K562 (cell line): Measurements from ENCODE around the gene SLC2A4. TPM values are rescaled to one million over a fixed set of nuclear protein-coding genes. Genes with fewer than 3 reads are reported as not detected.
A peak's percentile ranks its signal among the peaks of the same experiment; 100 is the strongest.

Experiments used
- AFF4 ChIP-seq: sonication (generic); formaldehyde crosslinking; IDR thresholded peaks from 2 replicates; pipeline ENCODE4 v1.8.0; 2023; ENCODE audit warnings: mild to moderate bottlenecking, missing genetic modification reagents
- CCNT2 ChIP-seq: IDR thresholded peaks from 2 replicates; pipeline ENCODE4 v1.6.1; 2011; ENCODE audit warnings: borderline replicate concordance, low read depth, mild to moderate bottlenecking, moderate library complexity, mixed read lengths, low read length; ENCODE audit not compliant: insufficient read length; ENCODE audit errors: extremely low read depth
- CHD2 ChIP-seq: IDR thresholded peaks from 2 replicates; pipeline ENCODE4 v1.6.1; 2011; ENCODE audit warnings: low read depth, low read length
- CREB3L1 ChIP-seq: fragments of 450-650 bp; IDR thresholded peaks from 2 replicates; pipeline ENCODE4 v1.6.1; 2014; ENCODE audit warnings: low read depth, mild to moderate bottlenecking, moderate library complexity, borderline replicate concordance
- CTBP1 ChIP-seq: fragments of 450-650 bp; IDR thresholded peaks from 2 replicates; pipeline ENCODE4 v1.6.1; 2016; ENCODE audit warnings: borderline replicate concordance
- EP400 ChIP-seq: fragments of 450-650 bp; IDR thresholded peaks from 2 replicates; pipeline ENCODE4 v1.6.1; 2017; ENCODE audit warnings: antibody characterized with exemption, mild to moderate bottlenecking, moderate library complexity
- FOXP1 ChIP-seq: sonication (generic); formaldehyde crosslinking; IDR thresholded peaks from 2 replicates; pipeline ENCODE4 v1.8.0; 2022; ENCODE audit warnings: mild to moderate bottlenecking, missing genetic modification reagents
- KLF6 ChIP-seq: fragments of 250-450 bp; sonication (Bioruptor Pico); IDR thresholded peaks from 2 replicates; pipeline ENCODE4 v1.4.0; 2020; ENCODE audit warnings: mild to moderate bottlenecking, moderate library complexity, borderline replicate concordance
- MEIS2 ChIP-seq: fragments of 450-650 bp; IDR thresholded peaks from 2 replicates; pipeline ENCODE4 v1.6.1; 2014; ENCODE audit warnings: mild to moderate bottlenecking; ENCODE audit not compliant: partially characterized antibody
- NBN ChIP-seq: fragments of 450-650 bp; IDR thresholded peaks from 2 replicates; pipeline ENCODE4 v1.6.1; 2016; ENCODE audit warnings: low read depth, mild to moderate bottlenecking
- OTX1 ChIP-seq: fragments of 450-650 bp; formaldehyde crosslinking; IDR thresholded peaks from 2 replicates; pipeline ENCODE4 v1.4.0; 2022; ENCODE audit warnings: mild to moderate bottlenecking
- POLR2AphosphoS5 ChIP-seq: IDR thresholded peaks from 2 replicates; pipeline ENCODE4 v1.6.1; 2011; ENCODE audit warnings: mild to moderate bottlenecking, low read depth, low read length, moderate library complexity; ENCODE audit not compliant: control insufficient read depth, insufficient read depth
- RBM14 ChIP-seq: fragments of 200-400 bp; formaldehyde crosslinking; IDR thresholded peaks from 2 replicates; pipeline ENCODE4 v1.6.1; 2018; ENCODE audit warnings: low read depth, mild to moderate bottlenecking, low read length, moderate library complexity, borderline replicate concordance; ENCODE audit not compliant: insufficient read depth
- SAP30 ChIP-seq: fragments of 200-600 bp; sonication (generic); IDR thresholded peaks from 2 replicates; pipeline ENCODE4 v1.6.1; 2012; ENCODE audit warnings: borderline replicate concordance, low read depth, mild to moderate bottlenecking, moderate library complexity, low read length, control low read depth, inconsistent platforms; ENCODE audit not compliant: insufficient read depth, poor library complexity, severe bottlenecking
- SIN3A ChIP-seq, 2 experiments: fragments of 150-350 bp in 1 of 2; IDR thresholded peaks; 2 replicates each; pipeline ENCODE4 v1.6.1; 2011 to 2016; ENCODE audit warnings: borderline replicate concordance in 2 of 2, low read depth in 2 of 2, low read length in 2 of 2, mild to moderate bottlenecking in 2 of 2, moderate library complexity in 2 of 2; ENCODE audit not compliant: control insufficient read depth in 1 of 2
- TAF9B ChIP-seq: fragments of 450-650 bp; IDR thresholded peaks from 2 replicates; pipeline ENCODE4 v1.6.1; 2018; ENCODE audit warnings: mild to moderate bottlenecking; ENCODE audit not compliant: partially characterized antibody
- TRIM24 ChIP-seq, 2 experiments: fragments of 450-650 bp; IDR thresholded peaks; 2 replicates each; pipeline ENCODE4 v1.6.1; 2016
- ZC3H11A ChIP-seq: IDR thresholded peaks from 2 replicates; pipeline ENCODE4 v1.6.1; 2012; ENCODE audit warnings: low read depth, low read length, improper control_type of control experiment
- ZEB2 ChIP-seq: fragments of 450-650 bp; IDR thresholded peaks from 2 replicates; pipeline ENCODE4 v1.6.1; 2016
- ZNF778 ChIP-seq: fragments of 450-650 bp; formaldehyde crosslinking; IDR thresholded peaks from 2 replicates; pipeline ENCODE4 v1.4.0; 2020; ENCODE audit warnings: mild to moderate bottlenecking, moderate library complexity
- polyA plus RNA-seq, 8 experiments: library from polyadenylated mRNA; depleted of rRNA in 4 of 8; stranded (reverse) in 5 of 8; unstranded in 3 of 8; fragments of >200 nt; fragmentation: Nextera tagmentation in 2 of 8; fragmentation: Illumina TruSeq in 1 of 8; extraction: Ambion mirVana in 2 of 8; extraction: Trizol in 1 of 8; gene quantifications; 2 replicates each; pipeline versions ENCODE4 v1.2.1 to v1.2.3, GENCODE V29; 2011 to 2014; ENCODE audit warnings: inconsistent platforms in 1 of 8, missing spikeins in 1 of 8
- total RNA-seq, 7 experiments: library from RNA; depleted of rRNA in 6 of 7; stranded (reverse); fragments of >200 nt in 6 of 7; fragmentation: Illumina TruSeq in 2 of 7; extraction: Trizol in 2 of 7; gene quantifications; 2 replicates each; pipeline versions ENCODE4 v1.2.1 to v1.2.3, GENCODE V29; 2011 to 2021; ENCODE audit warnings: low replicate concordance in 1 of 7
- TF ChIP-seq, protein P1 (sequence below): fragments of 250-450 bp; sonication (Bioruptor Pico); IDR thresholded peaks from 2 replicates; pipeline ENCODE4 v1.9.0; 2021; ENCODE audit warnings: mild to moderate bottlenecking
- TF ChIP-seq, protein P2 (sequence below): fragments of 250-450 bp; sonication (Bioruptor Pico); IDR thresholded peaks from 2 replicates; pipeline ENCODE4 v1.8.0; 2022; ENCODE audit warnings: moderate library complexity, mild to moderate bottlenecking, inconsistent platforms

Gene SLC2A4
- total and polyA plus RNA-seq, 9 of the 15 experiments (the other 6 are each of a cell fraction or from before 2014, with no cell fraction given), result 0.74 to 3.5 (median 1.6) TPM

- no peak for TF ChIP-seq ZNF778 (CRISPR knock-in tag)
- no peak for TF ChIP-seq ZC3H11A
- TF ChIP-seq MEIS2, result peak; percentile 96
- TF ChIP-seq CCNT2, result no peak
- no peak for TF ChIP-seq AFF4 (CRISPR knock-in tag)
- peak; percentile 38; the same call in 1 of the 2 replicates for TF ChIP-seq POLR2AphosphoS5
- TF ChIP-seq CREB3L1, result peak; percentile 76; the same call in 1 of the 2 replicates
- TF ChIP-seq CTBP1, result peak; percentile 26; the same call in 1 of the 2 replicates
- TF ChIP-seq CHD2, result no peak
- TF ChIP-seq NBN, result no peak
- no peak for TF ChIP-seq ZEB2
- TF ChIP-seq TAF9B, result peak; percentile 77
- peak in 1 of 2 experiments; percentile 34; a peak in 1 of 4 replicates for TF ChIP-seq SIN3A (IDR thresholded peaks at IDR 0.05; ENCODE audit: borderline replicate concordance in 2 of 2, control insufficient read depth in 1 of 2, low read depth in 2 of 2, low read length in 2 of 2)
- TF ChIP-seq, protein P1, sequence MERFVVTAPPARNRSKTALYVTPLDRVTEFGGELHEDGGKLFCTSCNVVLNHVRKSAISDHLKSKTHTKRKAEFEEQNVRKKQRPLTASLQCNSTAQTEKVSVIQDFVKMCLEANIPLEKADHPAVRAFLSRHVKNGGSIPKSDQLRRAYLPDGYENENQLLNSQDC (CRISPR knock-in tag), result no peak
- no peak for TF ChIP-seq RBM14
- TF ChIP-seq FOXP1 (CRISPR knock-in tag), result no peak
- TF ChIP-seq OTX1, result no peak
- peak; percentile 37 for TF ChIP-seq SAP30
- no peak for TF ChIP-seq TRIM24 (IDR thresholded peaks at IDR 0.05)
- peak; percentile 84 for TF ChIP-seq EP400
- TF ChIP-seq, protein P2, sequence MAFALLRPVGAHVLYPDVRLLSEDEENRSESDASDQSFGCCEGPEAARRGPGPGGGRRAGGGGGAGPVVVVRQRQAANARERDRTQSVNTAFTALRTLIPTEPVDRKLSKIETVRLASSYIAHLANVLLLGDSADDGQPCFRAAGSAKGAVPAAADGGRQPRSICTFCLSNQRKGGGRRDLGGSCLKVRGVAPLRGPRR, result no peak
- TF ChIP-seq KLF6 (CRISPR knock-in tag), result peak; percentile 38; the same call in 1 of the 2 replicates
Observed at GRCh38 chr17:7306911-7307685, 25.6 kb downstream of the SLC2A4 start, which contains the start of gene EIF5A (continued).
